Activated CD8-positive, alpha-beta T cell treated with anti-CD3 and anti-CD28 coated beads for 36 hours (primary cell): ENCODE measurements around the gene LRMDA. TPM values are rescaled to one million over a fixed set of nuclear protein-coding genes. Genes with fewer than 3 reads are reported as not detected.

Experiments
- ATAC-seq: fragments of 200-7000 bp; cut with Tn5 transposase; one replicate; pipeline ENCODE4 v1.10.0; 2021; ENCODE audit warnings: mild to moderate bottlenecking, moderate library complexity
- CTCF ChIA-PET: fragments of 350-600 bp; sonication (Branson Sonifier 250); formaldehyde crosslinking; loops from one replicate; lab custom pipeline; 2021; ENCODE audit warnings: antibody characterized with exemption; lab: Charles Lee
- POLR2A ChIA-PET: fragments of 350-600 bp; sonication (Branson Sonifier 250); formaldehyde crosslinking; loops from one replicate; lab custom pipeline; 2021; ENCODE audit warnings: antibody characterized with exemption; lab: Charles Lee
- DNase-seq: peaks from one replicate; pipeline ENCODE4 v3.0.0-alpha.2; 2020
- H3K27ac Mint-ChIP-seq: one replicate; pipeline ENCODE4 v1.8.0; 2021; ENCODE audit warnings: mild to moderate bottlenecking, mixed read lengths
- H3K27me3 Mint-ChIP-seq: one replicate; pipeline ENCODE4 v1.8.0; 2021; ENCODE audit warnings: mixed read lengths
- H3K36me3 Mint-ChIP-seq: one replicate; pipeline ENCODE4 v1.8.0; 2021; ENCODE audit warnings: low read depth, mixed read lengths
- H3K4me1 Mint-ChIP-seq: one replicate; pipeline ENCODE4 v1.8.0; 2021; ENCODE audit warnings: low read depth, mixed read lengths
- H3K4me3 Mint-ChIP-seq: one replicate; pipeline ENCODE4 v1.8.0; 2021; ENCODE audit warnings: mild to moderate bottlenecking, moderate library complexity, mixed read lengths
- H3K9me3 Mint-ChIP-seq: one replicate; pipeline ENCODE4 v1.8.0; 2021; ENCODE audit warnings: mixed read lengths
- CTCF ChIP-seq: fragments of 200-600 bp; IDR thresholded peaks from one replicate; pipeline ENCODE4 v1.8.0; 2022; ENCODE audit warnings: antibody characterized with exemption, mild to moderate bottlenecking
- intact Hi-C: fragments of 100-400 bp; cut with micrococcal nuclease; formaldehyde crosslinking; loops from one replicate; pipeline ENCODE4 v1.10.0; 2022
- total RNA-seq, 2 experiments: library from RNA; stranded (reverse); gene quantifications; one replicate each; pipeline ENCODE4 v1.2.3, GENCODE V29; 2021

Gene LRMDA
- total RNA-seq, 2 experiments from 2014 or later, result not detected

GRCh38 chr10:76469675-76470074 is 1038.3 kb downstream of the LRMDA start:
- no peak for TF ChIP-seq CTCF
- Mint-ChIP-seq H3K27ac (no peak overlapping the region), H3K4me3 (no peak overlapping the region), H3K9me3 (no peaks in the 10 kb centered on the region), H3K36me3 (no peaks in the 10 kb centered on the region), H3K27me3 (no peaks in the 10 kb centered on the region), H3K4me1 (no peaks in the 10 kb centered on the region)
- ATAC-seq (no peak), DNase-seq (no peak)
- ChIA-PET CTCF (no interaction called here), POLR2A (no interaction called here)
- intact Hi-C loops, result no loop called here

GRCh38 chr10:76479103-76479790 is 1047.8 kb downstream of the LRMDA start:
- TF ChIP-seq CTCF, result no peak
- peaks cover 9% of the 10 kb centered on the region for H3K9me3 Mint-ChIP-seq
- intact Hi-C loops, result no loop called here
- POLR2A ChIA-PET, result no interaction called here
- DNase-seq, result no peak
- no peak overlapping the region for H3K4me3 Mint-ChIP-seq
- ATAC-seq, result no peak
- H3K36me3 Mint-ChIP-seq, result no peaks in the 10 kb centered on the region
- CTCF ChIA-PET, result no interaction called here
- no peak overlapping the region for H3K27ac Mint-ChIP-seq
- H3K27me3 Mint-ChIP-seq, result no peaks in the 10 kb centered on the region
- no peaks in the 10 kb centered on the region for H3K4me1 Mint-ChIP-seq

GRCh38 chr10:76481178-76481577 is 1049.8 kb downstream of the LRMDA start:
- DNase-seq (no peak), ATAC-seq (no peak)
- Mint-ChIP-seq H3K27me3 (no peaks in the 10 kb centered on the region), H3K4me1 (no peaks in the 10 kb centered on the region), H3K27ac (no peak overlapping the region), H3K9me3 (peaks cover 8% of the 10 kb centered on the region), H3K4me3 (no peak overlapping the region), H3K36me3 (no peaks in the 10 kb centered on the region)
- ChIA-PET POLR2A (no interaction called here), CTCF (no interaction called here)
- intact Hi-C loops, result no loop called here
- TF ChIP-seq CTCF, result no peak

GRCh38 chr10:76487582-76487981 is 1056.2 kb downstream of the LRMDA start:
- H3K4me1 Mint-ChIP-seq, result no peaks in the 10 kb centered on the region
- ATAC-seq, result no peak

GRCh38 chr10:76488602-76489001 is 1057.2 kb downstream of the LRMDA start:
- Mint-ChIP-seq H3K4me1 (no peaks in the 10 kb centered on the region), H3K4me3 (no peak overlapping the region), H3K27ac (no peak overlapping the region), H3K27me3 (no peaks in the 10 kb centered on the region), H3K36me3 (no peaks in the 10 kb centered on the region), H3K9me3 (peaks cover 10% of the 10 kb centered on the region)
- no peak for DNase-seq
- intact Hi-C loops, result no loop called here
- TF ChIP-seq CTCF, result no peak
- POLR2A ChIA-PET, result no interaction called here
- CTCF ChIA-PET, result no interaction called here
- no peak for ATAC-seq

More at GRCh38 chr10:76487582-76487981, 1056.2 kb downstream of the LRMDA start:
- CTCF ChIA-PET, result no interaction called here
- no peaks in the 10 kb centered on the region for H3K36me3 Mint-ChIP-seq
- POLR2A ChIA-PET, result no interaction called here
- no peak for DNase-seq
- H3K4me3 Mint-ChIP-seq, result no peak overlapping the region
- H3K27me3 Mint-ChIP-seq, result no peaks in the 10 kb centered on the region
- H3K27ac Mint-ChIP-seq, result no peak overlapping the region
- intact Hi-C loops, result no loop called here
- no peak for TF ChIP-seq CTCF
- peaks cover 10% of the 10 kb centered on the region for H3K9me3 Mint-ChIP-seq
